OCI-LY7 (cell line): ENCODE data around the gene OSBPL3. TPM values are rescaled to one million over a fixed set of nuclear protein-coding genes. Genes with fewer than 3 reads are reported as not detected.

Experiments
- BruUV-seq: library from RNA; stranded (reverse); fragments of 400-500 nt; replicated peaks from 2 replicates; lab custom pipeline; 2021; lab: Mats Ljungman, UMichigan
- CTCF ChIA-PET: fragments of 300-600 bp; sonication (Branson Sonifier 250); formaldehyde crosslinking; loops from one replicate; lab custom pipeline; 2022; ENCODE audit warnings: antibody characterized with exemption; ENCODE audit not compliant: unreplicated experiment; lab: Charles Lee
- POLR2A ChIA-PET: fragments of 300-600 bp; sonication (Branson Sonifier 250); formaldehyde crosslinking; loops from one replicate; lab custom pipeline; 2022; ENCODE audit warnings: antibody characterized with exemption; lab: Charles Lee
- DNase-seq: peaks from one replicate; pipeline ENCODE4 v3.0.0-alpha.2; 2015; ENCODE audit warnings: low spot score
- H2AFZ ChIP-seq: fragments of 200-600 bp; sonication (generic), shearing (Covaris generic); 2 replicates; pipeline ENCODE4 v1.6.1; 2014; ENCODE audit warnings: mild to moderate bottlenecking, antibody characterized with exemption, low read length, moderate library complexity
- H3K27ac ChIP-seq: fragments of 200-600 bp; sonication (generic); 2 replicates; pipeline ENCODE4 v1.5.1; 2014; ENCODE audit warnings: mixed run types, low read depth, mild to moderate bottlenecking, moderate library complexity, low read length, inconsistent platforms; ENCODE audit not compliant: poor library complexity, severe bottlenecking
- H3K36me3 ChIP-seq: fragments of 200-600 bp; sonication (generic); 2 replicates; pipeline ENCODE4 v1.6.1; 2014; ENCODE audit warnings: mild to moderate bottlenecking, antibody characterized with exemption, low read length, moderate library complexity, mixed read lengths; ENCODE audit not compliant: insufficient read depth
- H3K4me1 ChIP-seq: fragments of 200-600 bp; sonication (generic); 2 replicates; pipeline ENCODE4 v1.5.1; 2014; ENCODE audit warnings: mild to moderate bottlenecking, low read length; ENCODE audit not compliant: insufficient read depth, poor library complexity, severe bottlenecking
- H3K4me2 ChIP-seq: fragments of 200-600 bp; sonication (generic); 2 replicates; pipeline ENCODE4 v1.6.1; 2014; ENCODE audit warnings: mild to moderate bottlenecking, low read length
- H3K4me3 ChIP-seq: fragments of 200-600 bp; sonication (generic); 2 replicates; pipeline ENCODE4 v1.5.1; 2014; ENCODE audit warnings: mild to moderate bottlenecking, low read depth, low read length; ENCODE audit not compliant: poor library complexity, severe bottlenecking
- H3K79me2 ChIP-seq: fragments of 200-600 bp; sonication (generic); 2 replicates; pipeline ENCODE4 v1.6.1; 2016; ENCODE audit warnings: low read depth, mild to moderate bottlenecking, low read length, moderate library complexity, mixed read lengths; ENCODE audit not compliant: insufficient read depth
- H3K9me2 ChIP-seq: fragments of 200-600 bp; sonication (generic); 2 replicates; pipeline ENCODE4 v1.6.1; 2016; ENCODE audit warnings: mild to moderate bottlenecking, low read length, mixed read lengths; ENCODE audit not compliant: insufficient read depth
- H3K9me3 ChIP-seq: fragments of 200-600 bp; sonication (generic); 2 replicates; pipeline ENCODE4 v1.6.1; 2014; ENCODE audit warnings: mild to moderate bottlenecking, mixed run types, low read length, mixed read lengths
- H4K20me1 ChIP-seq: fragments of 200-600 bp; sonication (generic); 2 replicates; pipeline ENCODE4 v1.6.1; 2014; ENCODE audit warnings: mild to moderate bottlenecking, antibody characterized with exemption, low read length, moderate library complexity, mixed read lengths; ENCODE audit not compliant: insufficient read depth
- EZH2phosphoT487 ChIP-seq: fragments of 200-600 bp; sonication (generic); IDR thresholded peaks from 2 replicates; pipeline ENCODE4 v1.6.1; 2018; ENCODE audit warnings: low read depth, borderline replicate concordance, mild to moderate bottlenecking, mixed run types, antibody characterized with exemption, low read length, moderate library complexity, mixed read lengths
- intact Hi-C: fragments of 100-400 bp; cut with micrococcal nuclease; formaldehyde crosslinking; loops from one replicate; pipeline ENCODE4 v1.10.0; 2022; ENCODE audit not compliant: unreplicated experiment
- total RNA-seq, 2 experiments: library from RNA; depleted of rRNA in 1 of 2; stranded (reverse); fragments of >200 nt in 1 of 2; shearing (Covaris generic) in 1 of 2; gene quantifications; 2 replicates each; pipeline ENCODE4 v1.2.3, GENCODE V29; 2014 to 2022
- TF ChIP-seq, protein P1 (sequence below): fragments of 200-600 bp; sonication (generic); conservative IDR thresholded peaks from 2 replicates; pipeline ENCODE4 v1.5.1; 2014; ENCODE audit warnings: mild to moderate bottlenecking, antibody characterized with exemption, low read length, moderate library complexity, mixed read lengths

The OSBPL3 gene
- total RNA-seq, 2 experiments from 2014 or later: 28.7 to 79.9 TPM

DNA sequence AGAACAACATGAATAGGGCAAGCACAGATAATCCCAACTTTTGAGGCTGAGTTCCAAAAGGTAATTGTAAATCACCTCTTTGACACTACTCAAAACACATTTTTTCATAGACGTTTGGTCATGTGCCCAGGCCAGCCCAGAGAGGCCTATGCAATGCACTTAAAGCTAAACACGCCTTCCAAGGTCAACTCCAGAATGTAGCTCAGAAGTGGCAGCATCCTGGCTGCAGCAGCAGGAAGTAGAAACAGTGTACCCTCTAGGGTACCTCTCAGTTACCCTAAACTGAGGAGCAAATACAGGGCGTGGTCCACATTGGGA is 58.7 kb downstream of the OSBPL3 start:
- Histone ChIP-seq H3K9me3 (peaks cover 6% of the 10 kb centered on the region; the same call in 1 of the 2 replicates), H2AFZ (no peak overlapping the region), H3K9me2 (no peaks in the 10 kb centered on the region), H3K4me3 (no peak overlapping the region), H3K36me3 (peaks cover 12% of the 10 kb centered on the region; the same call in 1 of the 2 replicates), H3K4me2 (0 out of 2 replicates have a peak overlapping the region, but pooled peaks have one; percentile 12), H3K27ac (no peak overlapping the region), H3K79me2 (peaks cover 96% of the 10 kb centered on the region), H4K20me1 (peaks cover 22% of the 10 kb centered on the region), H3K4me1 (peaks cover 76% of the 10 kb centered on the region)
- ChIA-PET CTCF (no interaction called here), POLR2A (interaction anchor here (0.5 kb wide), 2 partner anchors 17 to 38 kb away, joined by 3 to 5 read pairs; no protein-coding TSS in a partner anchor)
- no peak for TF ChIP-seq EZH2phosphoT487
- TF ChIP-seq, protein P1, sequence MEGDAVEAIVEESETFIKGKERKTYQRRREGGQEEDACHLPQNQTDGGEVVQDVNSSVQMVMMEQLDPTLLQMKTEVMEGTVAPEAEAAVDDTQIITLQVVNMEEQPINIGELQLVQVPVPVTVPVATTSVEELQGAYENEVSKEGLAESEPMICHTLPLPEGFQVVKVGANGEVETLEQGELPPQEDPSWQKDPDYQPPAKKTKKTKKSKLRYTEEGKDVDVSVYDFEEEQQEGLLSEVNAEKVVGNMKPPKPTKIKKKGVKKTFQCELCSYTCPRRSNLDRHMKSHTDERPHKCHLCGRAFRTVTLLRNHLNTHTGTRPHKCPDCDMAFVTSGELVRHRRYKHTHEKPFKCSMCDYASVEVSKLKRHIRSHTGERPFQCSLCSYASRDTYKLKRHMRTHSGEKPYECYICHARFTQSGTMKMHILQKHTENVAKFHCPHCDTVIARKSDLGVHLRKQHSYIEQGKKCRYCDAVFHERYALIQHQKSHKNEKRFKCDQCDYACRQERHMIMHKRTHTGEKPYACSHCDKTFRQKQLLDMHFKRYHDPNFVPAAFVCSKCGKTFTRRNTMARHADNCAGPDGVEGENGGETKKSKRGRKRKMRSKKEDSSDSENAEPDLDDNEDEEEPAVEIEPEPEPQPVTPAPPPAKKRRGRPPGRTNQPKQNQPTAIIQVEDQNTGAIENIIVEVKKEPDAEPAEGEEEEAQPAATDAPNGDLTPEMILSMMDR: no peak
- DNase-seq: no peak
- BruUV-seq: no TSS peak
- intact Hi-C loops: no loop called here

DNA sequence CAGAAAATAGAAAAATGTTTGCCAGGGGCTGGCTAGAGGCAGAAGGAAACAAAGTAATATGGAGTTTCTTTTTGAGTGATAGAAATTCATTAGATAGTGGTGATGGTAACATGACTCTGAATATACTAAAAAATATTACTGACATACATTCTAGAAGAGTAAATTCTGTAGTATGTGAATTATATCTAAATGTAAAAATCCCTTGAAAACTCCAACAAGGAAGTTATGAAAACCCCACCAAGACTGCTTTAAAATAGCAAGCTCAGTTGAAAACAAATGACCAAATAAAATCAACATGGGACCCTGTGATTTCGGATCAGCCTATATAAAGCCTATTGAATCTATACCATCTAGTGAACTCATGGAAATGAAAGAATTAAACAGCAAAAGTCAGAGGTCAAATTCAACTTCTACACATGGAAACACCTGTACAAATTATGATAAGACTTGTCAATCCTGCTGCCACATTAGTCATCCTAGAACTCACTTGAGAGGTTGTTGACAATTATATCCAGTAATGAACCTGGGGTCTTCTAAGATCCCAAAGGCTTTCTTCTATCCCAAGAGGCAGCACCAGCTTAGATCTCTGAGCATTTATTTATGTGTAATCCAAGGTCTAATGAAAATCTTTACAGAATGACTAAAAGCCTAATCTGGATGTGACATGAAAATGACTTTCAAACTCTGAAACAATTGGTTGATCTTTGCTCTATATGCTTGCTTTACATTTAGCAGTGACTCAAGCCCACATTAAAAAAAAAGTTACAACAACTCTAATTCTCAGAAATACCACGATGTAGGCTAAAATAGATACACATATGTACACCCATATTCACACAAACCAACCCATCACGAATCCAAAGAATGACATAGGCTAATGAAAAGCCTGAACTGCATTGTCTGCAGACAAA is 59.3 kb downstream of the OSBPL3 start:
- Histone ChIP-seq H3K4me1 (peaks cover 81% of the 10 kb centered on the region), H3K9me2 (no peaks in the 10 kb centered on the region), H4K20me1 (peaks cover 22% of the 10 kb centered on the region), H3K4me2 (peak overlapping the region; percentile 12; the same call in 1 of the 2 replicates), H3K27ac (no peak overlapping the region), H3K4me3 (no peak overlapping the region), H3K36me3 (peaks cover 7% of the 10 kb centered on the region; the same call in 1 of the 2 replicates), H2AFZ (no peak overlapping the region), H3K79me2 (peaks cover 96% of the 10 kb centered on the region), H3K9me3 (peaks cover 6% of the 10 kb centered on the region; the same call in 1 of the 2 replicates)
- DNase-seq: no peak
- TF ChIP-seq, protein P1: no peak
- no peak for TF ChIP-seq EZH2phosphoT487
- BruUV-seq: no TSS peak
- intact Hi-C loops: no loop called here
- CTCF ChIA-PET: no interaction called here
- POLR2A ChIA-PET: interaction anchor here (0.5 to 1.0 kb wide), 2 partner anchors 9 to 38 kb away, joined by 3 read pairs; no protein-coding TSS in a partner anchor
